ENCODE results near the gene CRY2. TPM values are rescaled to one million over a fixed set of nuclear protein-coding genes. Genes with fewer than 3 reads are reported as not detected.

Gene CRY2
- total and polyA plus RNA-seq, 10 of the 15 experiments (the other 5 are each of a cell fraction or from before 2014, with no cell fraction given), result 1.2 to 14.7 (median 8.1) TPM

DNA sequence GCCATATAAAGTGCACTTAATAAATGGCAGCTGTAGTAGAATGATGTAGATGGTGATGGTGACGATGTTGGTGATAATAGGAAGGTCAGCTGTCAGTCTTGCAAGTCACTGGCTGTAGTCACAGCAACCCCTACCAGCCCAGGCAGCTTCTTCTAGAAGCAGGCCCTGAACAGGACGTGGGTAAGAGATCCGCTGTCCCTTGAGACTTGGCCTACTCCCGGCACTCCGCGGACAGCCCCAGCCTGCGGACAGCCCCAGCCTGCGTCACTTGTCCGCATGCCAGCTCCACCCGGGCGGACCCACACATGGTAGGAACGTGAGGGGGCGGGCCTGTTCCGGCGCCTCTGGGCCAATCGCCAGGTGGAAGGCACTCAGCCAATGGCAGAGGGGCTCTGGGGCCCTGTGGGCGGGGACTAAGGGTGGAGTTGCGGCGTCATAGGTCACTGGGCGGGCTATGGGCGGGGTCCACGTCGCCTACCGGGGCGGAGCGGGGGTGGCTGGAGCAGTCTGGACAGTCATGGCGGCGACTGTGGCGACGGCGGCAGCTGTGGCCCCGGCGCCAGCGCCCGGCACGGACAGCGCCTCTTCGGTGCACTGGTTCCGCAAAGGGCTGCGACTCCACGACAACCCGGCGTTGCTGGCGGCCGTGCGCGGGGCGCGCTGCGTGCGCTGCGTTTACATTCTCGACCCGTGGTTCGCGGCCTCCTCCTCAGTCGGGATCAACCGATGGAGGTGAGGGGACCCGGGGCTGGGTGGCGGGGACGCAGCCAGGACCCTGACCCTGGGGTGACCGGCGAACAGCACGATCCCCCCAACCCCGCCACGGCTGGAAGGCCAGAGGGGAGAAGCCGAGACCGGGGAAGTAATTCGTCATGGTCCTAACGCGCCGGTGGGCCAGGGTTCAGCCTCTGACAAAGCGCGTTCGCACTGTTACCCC lies at the start of gene CRY2 (continued):
- peak; percentile 67 for TF ChIP-seq NR2F1 (conservative IDR thresholded peaks at IDR 0.05)
- peak; percentile 99 for TF ChIP-seq POLR2A (IDR thresholded peaks at IDR 0.05; ENCODE audit: low read depth, low read length)
- TF ChIP-seq, protein P1, sequence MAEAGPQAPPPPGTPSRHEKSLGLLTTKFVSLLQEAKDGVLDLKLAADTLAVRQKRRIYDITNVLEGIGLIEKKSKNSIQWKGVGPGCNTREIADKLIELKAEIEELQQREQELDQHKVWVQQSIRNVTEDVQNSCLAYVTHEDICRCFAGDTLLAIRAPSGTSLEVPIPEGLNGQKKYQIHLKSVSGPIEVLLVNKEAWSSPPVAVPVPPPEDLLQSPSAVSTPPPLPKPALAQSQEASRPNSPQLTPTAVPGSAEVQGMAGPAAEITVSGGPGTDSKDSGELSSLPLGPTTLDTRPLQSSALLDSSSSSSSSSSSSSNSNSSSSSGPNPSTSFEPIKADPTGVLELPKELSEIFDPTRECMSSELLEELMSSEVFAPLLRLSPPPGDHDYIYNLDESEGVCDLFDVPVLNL (IDR thresholded peaks at IDR 0.05; ENCODE audit: low read depth, low read length), result no peak
- TF ChIP-seq, protein P2, sequence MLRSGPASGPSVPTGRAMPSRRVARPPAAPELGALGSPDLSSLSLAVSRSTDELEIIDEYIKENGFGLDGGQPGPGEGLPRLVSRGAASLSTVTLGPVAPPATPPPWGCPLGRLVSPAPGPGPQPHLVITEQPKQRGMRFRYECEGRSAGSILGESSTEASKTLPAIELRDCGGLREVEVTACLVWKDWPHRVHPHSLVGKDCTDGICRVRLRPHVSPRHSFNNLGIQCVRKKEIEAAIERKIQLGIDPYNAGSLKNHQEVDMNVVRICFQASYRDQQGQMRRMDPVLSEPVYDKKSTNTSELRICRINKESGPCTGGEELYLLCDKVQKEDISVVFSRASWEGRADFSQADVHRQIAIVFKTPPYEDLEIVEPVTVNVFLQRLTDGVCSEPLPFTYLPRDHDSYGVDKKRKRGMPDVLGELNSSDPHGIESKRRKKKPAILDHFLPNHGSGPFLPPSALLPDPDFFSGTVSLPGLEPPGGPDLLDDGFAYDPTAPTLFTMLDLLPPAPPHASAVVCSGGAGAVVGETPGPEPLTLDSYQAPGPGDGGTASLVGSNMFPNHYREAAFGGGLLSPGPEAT (IDR thresholded peaks at IDR 0.05; ENCODE audit: low read depth), result peak; percentile 64; the same call in 1 of the 2 replicates
- TF ChIP-seq MEF2B (IDR thresholded peaks at IDR 0.05; ENCODE audit: partially characterized antibody, poor library complexity, severe bottlenecking), result peak; percentile 99
- peak; percentile 18; the same call in 1 of the 2 replicates for TF ChIP-seq RB1 (IDR thresholded peaks at IDR 0.05; ENCODE audit: borderline replicate concordance)
- TF ChIP-seq IKZF2 (IDR thresholded peaks at IDR 0.05), result peak; percentile 55 to 58; a peak in 2 of 4 replicates
- peak; percentile 86 for TF ChIP-seq CREB1 (IDR thresholded peaks at IDR 0.05; ENCODE audit: low read depth)
- peak; percentile 93 for TF ChIP-seq TAF1 (IDR thresholded peaks at IDR 0.05; ENCODE audit: borderline replicate concordance, low read depth, low read length)
- TF ChIP-seq RFX5 (IDR thresholded peaks at IDR 0.05; ENCODE audit: low read depth, low read length), result peak; percentile 73; the same call in 1 of the 2 replicates
- TF ChIP-seq BACH1 (IDR thresholded peaks at IDR 0.05; ENCODE audit: borderline replicate concordance), result peak; percentile 84
- TF ChIP-seq IKZF1 (conservative IDR thresholded peaks at IDR 0.05), result peak; percentile 83
- no peak for TF ChIP-seq SREBF1 (IDR thresholded peaks at IDR 0.05; ENCODE audit: low read length)
- peak; percentile 22; the same call in 1 of the 2 replicates for TF ChIP-seq TCF3 (IDR thresholded peaks at IDR 0.05; ENCODE audit: borderline replicate concordance, insufficient read depth, low read depth, low read length)
- TF ChIP-seq SIN3A (IDR thresholded peaks at IDR 0.05; ENCODE audit: low read depth, low read length), result peak; percentile 47; the same call in 1 of the 2 replicates
- TF ChIP-seq, protein P3, sequence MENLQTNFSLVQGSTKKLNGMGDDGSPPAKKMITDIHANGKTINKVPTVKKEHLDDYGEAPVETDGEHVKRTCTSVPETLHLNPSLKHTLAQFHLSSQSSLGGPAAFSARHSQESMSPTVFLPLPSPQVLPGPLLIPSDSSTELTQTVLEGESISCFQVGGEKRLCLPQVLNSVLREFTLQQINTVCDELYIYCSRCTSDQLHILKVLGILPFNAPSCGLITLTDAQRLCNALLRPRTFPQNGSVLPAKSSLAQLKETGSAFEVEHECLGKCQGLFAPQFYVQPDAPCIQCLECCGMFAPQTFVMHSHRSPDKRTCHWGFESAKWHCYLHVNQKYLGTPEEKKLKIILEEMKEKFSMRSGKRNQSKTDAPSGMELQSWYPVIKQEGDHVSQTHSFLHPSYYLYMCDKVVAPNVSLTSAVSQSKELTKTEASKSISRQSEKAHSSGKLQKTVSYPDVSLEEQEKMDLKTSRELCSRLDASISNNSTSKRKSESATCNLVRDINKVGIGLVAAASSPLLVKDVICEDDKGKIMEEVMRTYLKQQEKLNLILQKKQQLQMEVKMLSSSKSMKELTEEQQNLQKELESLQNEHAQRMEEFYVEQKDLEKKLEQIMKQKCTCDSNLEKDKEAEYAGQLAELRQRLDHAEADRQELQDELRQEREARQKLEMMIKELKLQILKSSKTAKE (IDR thresholded peaks at IDR 0.05; ENCODE audit: low read depth, poor library complexity, severe bottlenecking), result no peak
- TF ChIP-seq, protein P4, sequence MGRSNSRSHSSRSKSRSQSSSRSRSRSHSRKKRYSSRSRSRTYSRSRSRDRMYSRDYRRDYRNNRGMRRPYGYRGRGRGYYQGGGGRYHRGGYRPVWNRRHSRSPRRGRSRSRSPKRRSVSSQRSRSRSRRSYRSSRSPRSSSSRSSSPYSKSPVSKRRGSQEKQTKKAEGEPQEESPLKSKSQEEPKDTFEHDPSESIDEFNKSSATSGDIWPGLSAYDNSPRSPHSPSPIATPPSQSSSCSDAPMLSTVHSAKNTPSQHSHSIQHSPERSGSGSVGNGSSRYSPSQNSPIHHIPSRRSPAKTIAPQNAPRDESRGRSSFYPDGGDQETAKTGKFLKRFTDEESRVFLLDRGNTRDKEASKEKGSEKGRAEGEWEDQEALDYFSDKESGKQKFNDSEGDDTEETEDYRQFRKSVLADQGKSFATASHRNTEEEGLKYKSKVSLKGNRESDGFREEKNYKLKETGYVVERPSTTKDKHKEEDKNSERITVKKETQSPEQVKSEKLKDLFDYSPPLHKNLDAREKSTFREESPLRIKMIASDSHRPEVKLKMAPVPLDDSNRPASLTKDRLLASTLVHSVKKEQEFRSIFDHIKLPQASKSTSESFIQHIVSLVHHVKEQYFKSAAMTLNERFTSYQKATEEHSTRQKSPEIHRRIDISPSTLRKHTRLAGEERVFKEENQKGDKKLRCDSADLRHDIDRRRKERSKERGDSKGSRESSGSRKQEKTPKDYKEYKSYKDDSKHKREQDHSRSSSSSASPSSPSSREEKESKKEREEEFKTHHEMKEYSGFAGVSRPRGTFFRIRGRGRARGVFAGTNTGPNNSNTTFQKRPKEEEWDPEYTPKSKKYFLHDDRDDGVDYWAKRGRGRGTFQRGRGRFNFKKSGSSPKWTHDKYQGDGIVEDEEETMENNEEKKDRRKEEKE (IDR thresholded peaks at IDR 0.05), result no peak
- peak; percentile 67 for TF ChIP-seq NFYB (IDR thresholded peaks at IDR 0.05; ENCODE audit: insufficient read depth, low read depth, low read length)
- TF ChIP-seq MXI1 (IDR thresholded peaks at IDR 0.05; ENCODE audit: low read depth, low read length), result peak; percentile 90
- no peak for TF ChIP-seq MEF2A (IDR thresholded peaks at IDR 0.05; ENCODE audit: insufficient read depth, low read depth, low read length)
- TF ChIP-seq NR2C2 (IDR thresholded peaks at IDR 0.05; ENCODE audit: borderline replicate concordance, control insufficient read depth, insufficient read length, low read depth), result no peak

All from GM12878 (cell line).